ENCODE data around the gene ATOSB. TPM values are rescaled to one million over a fixed set of nuclear protein-coding genes. Genes with fewer than 3 reads are reported as not detected.

ATOSB gene
- total and polyA plus RNA-seq, 9 of the 15 experiments (the other 6 are each of a cell fraction or from before 2014, with no cell fraction given): 0.45 to 8.0 (median 4.2) TPM

GRCh38 chr9:35107297-35108290, 8.1 kb downstream of the ATOSB start:
- DNase-seq (ENCODE audit: extremely low read depth in 1 of 4, low spot score in 3 of 4): no peak

More at GRCh38 chr9:35107297-35108290, 8.1 kb downstream of the ATOSB start:
- peaks cover 28% of the 10 kb centered on the region; the same call in 2 of the 3 replicates for H3K36me3 ChIP-seq (ENCODE audit: control insufficient read depth, insufficient read depth, low read length)
- ChIA-PET CTCF (ENCODE audit: low intra/inter-chr PET ratio) (no interaction called here), POLR2A (interaction anchor here (1.3 kb wide), 1 partner anchor 208 kb away, joined by 3 read pairs; no protein-coding TSS in a partner anchor)
- in situ Hi-C loops (cut with MboI) (no loop called here), intact Hi-C loops (cut with micrococcal nuclease) (no loop called here)
- 75% methylated on average over 11 of the region's 18 CpGs for WGBS (ENCODE audit: insufficient coverage, low coverage, missing lambda C conversion rate)
- FAIRE-seq (no peak), ATAC-seq (no peak)
- no peak overlapping the region for H3K4me2 ChIP-seq (ENCODE audit: insufficient read depth, low read length)
- peaks cover 38 to 40% of the 10 kb centered on the region in 2 experiments for H3K4me1 ChIP-seq (replicated peaks in 1 of 2; ENCODE audit: control insufficient read depth in 2 of 2, insufficient read depth in 2 of 2, low read length in 2 of 2)
- 0 out of 4 replicates have a peak overlapping the region, but pooled peaks of 1 of the 2 experiments have one; percentile 8 for H3K9ac ChIP-seq (ENCODE audit: insufficient read depth in 1 of 2, low read depth in 2 of 2, low read length in 2 of 2)
- no peaks in the 10 kb centered on the region for H3K9me1 ChIP-seq (ENCODE audit: control insufficient read depth, insufficient read depth, low read length)
- H3K27ac ChIP-seq (ENCODE audit: extremely low read depth, low read depth, low read length): no peak overlapping the region
- TF ChIP-seq ZNF316 (IDR thresholded peaks at IDR 0.05) (no peak), KLF1 (tag; IDR thresholded peaks at IDR 0.05) (no peak), MED1 (CRISPR knock-in tag; IDR thresholded peaks at IDR 0.05; ENCODE audit: borderline replicate concordance) (no peak), PTBP1 (IDR thresholded peaks at IDR 0.05; ENCODE audit: low read depth, low read length) (no peak), HMG20B (CRISPR knock-in tag; IDR thresholded peaks at IDR 0.05) (no peak), ZBTB12 (CRISPR knock-in tag; IDR thresholded peaks at IDR 0.05) (no peak), ZNF174 (CRISPR knock-in tag; IDR thresholded peaks at IDR 0.05) (no peak), ZBTB1 (CRISPR knock-in tag; IDR thresholded peaks at IDR 0.05; ENCODE audit: borderline replicate concordance, low read depth) (no peak), ZKSCAN3 (CRISPR knock-in tag; IDR thresholded peaks at IDR 0.05) (no peak), TAF7 (tag; IDR thresholded peaks at IDR 0.05) (no peak)
- TF ChIP-seq, protein P1, sequence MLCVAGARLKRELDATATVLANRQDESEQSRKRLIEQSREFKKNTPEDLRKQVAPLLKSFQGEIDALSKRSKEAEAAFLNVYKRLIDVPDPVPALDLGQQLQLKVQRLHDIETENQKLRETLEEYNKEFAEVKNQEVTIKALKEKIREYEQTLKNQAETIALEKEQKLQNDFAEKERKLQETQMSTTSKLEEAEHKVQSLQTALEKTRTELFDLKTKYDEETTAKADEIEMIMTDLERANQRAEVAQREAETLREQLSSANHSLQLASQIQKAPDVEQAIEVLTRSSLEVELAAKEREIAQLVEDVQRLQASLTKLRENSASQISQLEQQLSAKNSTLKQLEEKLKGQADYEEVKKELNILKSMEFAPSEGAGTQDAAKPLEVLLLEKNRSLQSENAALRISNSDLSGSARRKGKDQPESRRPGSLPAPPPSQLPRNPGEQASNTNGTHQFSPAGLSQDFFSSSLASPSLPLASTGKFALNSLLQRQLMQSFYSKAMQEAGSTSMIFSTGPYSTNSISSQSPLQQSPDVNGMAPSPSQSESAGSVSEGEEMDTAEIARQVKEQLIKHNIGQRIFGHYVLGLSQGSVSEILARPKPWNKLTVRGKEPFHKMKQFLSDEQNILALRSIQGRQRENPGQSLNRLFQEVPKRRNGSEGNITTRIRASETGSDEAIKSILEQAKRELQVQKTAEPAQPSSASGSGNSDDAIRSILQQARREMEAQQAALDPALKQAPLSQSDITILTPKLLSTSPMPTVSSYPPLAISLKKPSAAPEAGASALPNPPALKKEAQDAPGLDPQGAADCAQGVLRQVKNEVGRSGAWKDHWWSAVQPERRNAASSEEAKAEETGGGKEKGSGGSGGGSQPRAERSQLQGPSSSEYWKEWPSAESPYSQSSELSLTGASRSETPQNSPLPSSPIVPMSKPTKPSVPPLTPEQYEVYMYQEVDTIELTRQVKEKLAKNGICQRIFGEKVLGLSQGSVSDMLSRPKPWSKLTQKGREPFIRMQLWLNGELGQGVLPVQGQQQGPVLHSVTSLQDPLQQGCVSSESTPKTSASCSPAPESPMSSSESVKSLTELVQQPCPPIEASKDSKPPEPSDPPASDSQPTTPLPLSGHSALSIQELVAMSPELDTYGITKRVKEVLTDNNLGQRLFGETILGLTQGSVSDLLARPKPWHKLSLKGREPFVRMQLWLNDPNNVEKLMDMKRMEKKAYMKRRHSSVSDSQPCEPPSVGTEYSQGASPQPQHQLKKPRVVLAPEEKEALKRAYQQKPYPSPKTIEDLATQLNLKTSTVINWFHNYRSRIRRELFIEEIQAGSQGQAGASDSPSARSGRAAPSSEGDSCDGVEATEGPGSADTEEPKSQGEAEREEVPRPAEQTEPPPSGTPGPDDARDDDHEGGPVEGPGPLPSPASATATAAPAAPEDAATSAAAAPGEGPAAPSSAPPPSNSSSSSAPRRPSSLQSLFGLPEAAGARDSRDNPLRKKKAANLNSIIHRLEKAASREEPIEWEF (CRISPR knock-in tag; IDR thresholded peaks at IDR 0.05): no peak
- no peaks in the 10 kb centered on the region for H3K27me3 ChIP-seq (ENCODE audit: control insufficient read depth in 2 of 2, insufficient read depth in 2 of 2, low read length in 2 of 2)
- no peaks in the 10 kb centered on the region for H3K9me3 ChIP-seq (replicated peaks; ENCODE audit: control insufficient read depth, insufficient read depth, low read depth, low read length)
- H3K79me2 ChIP-seq (ENCODE audit: control insufficient read depth, insufficient read depth, low read length): peaks cover 31% of the 10 kb centered on the region
- no TSS peak for BruUV-seq (replicated peaks)
- H2AFZ ChIP-seq (ENCODE audit: low read depth, low read length): no peak overlapping the region
- no peak overlapping the region for H3K4me3 ChIP-seq
- H4K20me1 ChIP-seq (replicated peaks; ENCODE audit: control insufficient read depth, insufficient read depth, low read length): no peaks in the 10 kb centered on the region
